Endothelial cell of umbilical vein (primary cell): ENCODE results near the gene TRIM58. TPM values are rescaled to one million over a fixed set of nuclear protein-coding genes. Genes with fewer than 3 reads are reported as not detected.

ENCODE experiments used
- BruUV-seq: library from RNA; stranded (reverse); fragments of 400-500 nt; replicated peaks from 2 replicates; lab custom pipeline; 2021; lab: Mats Ljungman, UMichigan
- CTCF ChIA-PET: fragments of 300-600, 350-600 bp; sonication (Branson Sonifier 250); formaldehyde crosslinking; loops from one replicate; lab custom pipeline; 2021; ENCODE audit warnings: antibody characterized with exemption, inconsistent platforms; lab: Charles Lee
- POLR2A ChIA-PET: fragments of 300-600, 350-600 bp; sonication (Branson Sonifier 250); formaldehyde crosslinking; loops from one replicate; lab custom pipeline; 2021; ENCODE audit warnings: antibody characterized with exemption, inconsistent platforms; lab: Charles Lee
- DNase-seq: peaks from one replicate; pipeline ENCODE4 v3.0.0-alpha.2; 2011; ENCODE audit warnings: low read depth, low spot score
- FAIRE-seq: peaks from 2 replicates; lab custom pipeline; 2011; peaks lifted over from hg19 to GRCh38; lab: Jason Lieb, UNC
- H2AFZ ChIP-seq: 2 replicates; pipeline ENCODE4 v1.6.0; 2012; ENCODE audit warnings: low read depth, low read length, control low read depth, inconsistent platforms
- H3K27ac ChIP-seq: 2 replicates; pipeline ENCODE4 v1.5.1; 2011; ENCODE audit warnings: low read depth, mild to moderate bottlenecking, control low read depth, low read length, moderate library complexity; ENCODE audit not compliant: insufficient read depth
- H3K27me3 ChIP-seq, 2 experiments: 2 replicates each; pipeline versions ENCODE4 v1.6.0 to v1.6.1; 2011; ENCODE audit warnings: low read length in 2 of 2, mixed read lengths in 1 of 2; ENCODE audit not compliant: control insufficient read depth in 2 of 2, insufficient read depth in 2 of 2
- H3K36me3 ChIP-seq, 2 experiments: 2 replicates in 1 of 2; 3 replicates in 1 of 2; pipeline ENCODE4 v1.5.1; 2011; ENCODE audit warnings: low read length in 2 of 2, mild to moderate bottlenecking in 1 of 2, moderate library complexity in 1 of 2; ENCODE audit not compliant: control insufficient read depth in 2 of 2, insufficient read depth in 2 of 2; ENCODE audit errors: extremely low read depth in 1 of 2
- H3K4me1 ChIP-seq: 3 replicates; pipeline ENCODE4 v1.5.1; 2011; ENCODE audit warnings: mild to moderate bottlenecking, low read length; ENCODE audit not compliant: control insufficient read depth, insufficient read depth; ENCODE audit errors: extremely low read depth
- H3K4me2 ChIP-seq: 2 replicates; pipeline ENCODE4 v1.6.1; 2011; ENCODE audit warnings: low read length, control low read depth, mixed read lengths; ENCODE audit not compliant: insufficient read depth
- H3K4me3 ChIP-seq, 3 experiments: fragments of 200-600 bp in 1 of 3; sonication (generic), shearing (Covaris generic) in 1 of 3; replicated peaks in 1 of 3; 2 replicates each; pipeline ENCODE4 v1.5.1; 2011 to 2016; ENCODE audit warnings: control low read depth in 3 of 3, low read length in 3 of 3, mild to moderate bottlenecking in 2 of 3, inconsistent platforms in 1 of 3, low read depth in 1 of 3, moderate library complexity in 1 of 3; ENCODE audit not compliant: insufficient read depth in 1 of 3
- H3K79me2 ChIP-seq: 2 replicates; pipeline ENCODE4 v1.6.0; 2012; ENCODE audit warnings: low read length, inconsistent platforms; ENCODE audit not compliant: control insufficient read depth, insufficient read depth
- H3K9ac ChIP-seq: replicated peaks from 2 replicates; pipeline ENCODE3; 2011; ENCODE audit warnings: low read length, control low read depth; ENCODE audit not compliant: insufficient read depth; ENCODE audit errors: extremely low read depth
- H3K9me1 ChIP-seq: replicated peaks from 3 replicates; pipeline ENCODE4 v1.6.0; 2011; ENCODE audit warnings: mild to moderate bottlenecking, low read length; ENCODE audit not compliant: control insufficient read depth, insufficient read depth; ENCODE audit errors: extremely low read depth
- H3K9me3 ChIP-seq: replicated peaks from 2 replicates; pipeline ENCODE4 v1.5.1; 2012; ENCODE audit warnings: low read length, inconsistent platforms; ENCODE audit not compliant: control insufficient read depth, insufficient read depth
- H4K20me1 ChIP-seq: replicated peaks from 2 replicates; pipeline ENCODE3; 2011; ENCODE audit warnings: mild to moderate bottlenecking, low read length; ENCODE audit not compliant: control insufficient read depth, insufficient read depth; ENCODE audit errors: extremely low read depth
- EZH2 ChIP-seq: IDR thresholded peaks from 2 replicates; pipeline ENCODE4 v1.6.1; 2012; ENCODE audit warnings: borderline replicate concordance, low read depth, mild to moderate bottlenecking, moderate library complexity, low read length, inconsistent platforms; ENCODE audit not compliant: severe bottlenecking
- FOS ChIP-seq: IDR thresholded peaks from 2 replicates; pipeline ENCODE4 v1.6.1; 2011; ENCODE audit warnings: mild to moderate bottlenecking, low read length, moderate library complexity, borderline replicate concordance; ENCODE audit not compliant: insufficient read depth
- GATA2 ChIP-seq: IDR thresholded peaks from 2 replicates; pipeline ENCODE4 v1.7.0; 2011; ENCODE audit warnings: low read depth, mild to moderate bottlenecking, moderate library complexity, mixed read lengths, low read length; ENCODE audit not compliant: insufficient read length, insufficient read depth
- JUN ChIP-seq: IDR thresholded peaks from 2 replicates; pipeline ENCODE4 v1.6.1; 2011; ENCODE audit warnings: borderline replicate concordance, low read depth; ENCODE audit not compliant: insufficient read length, insufficient read depth
- MYC ChIP-seq: IDR thresholded peaks from one replicate; pipeline ENCODE4 v1.6.1; 2011; ENCODE audit warnings: mild to moderate bottlenecking, low read depth, low read length
- POLR2A ChIP-seq: IDR thresholded peaks from 2 replicates; pipeline ENCODE4 v1.6.1; 2012; ENCODE audit warnings: low read depth, mild to moderate bottlenecking, control low read depth, low read length
- POLR2AphosphoS5 ChIP-seq: IDR thresholded peaks from 2 replicates; pipeline ENCODE4 v1.6.1; 2012; ENCODE audit warnings: low read depth, mild to moderate bottlenecking, control low read depth, low read length, moderate library complexity; ENCODE audit not compliant: insufficient read depth
- dilution Hi-C: fragments of 300-500 bp; cut with MboI; formaldehyde crosslinking; loops from one replicate; pipeline ENCODE4 v1.15.0; 2019; ENCODE audit warnings: low sequenced_read_pairs; ENCODE audit not compliant: extremely low pct_ligation_motif_present
- intact Hi-C: fragments of 100-400 bp; cut with micrococcal nuclease; formaldehyde crosslinking; loops from one replicate; pipeline ENCODE4 v1.10.0; 2022
- polyA plus RNA-seq, 4 experiments: library from polyadenylated mRNA; depleted of rRNA in 3 of 4; stranded (reverse) in 3 of 4; unstranded in 1 of 4; fragments of >200 nt; gene quantifications; 2 replicates each; pipeline versions ENCODE4 v1.2.1 to v1.2.3, GENCODE V29; 2011 to 2012; ENCODE audit warnings: missing spikeins in 1 of 4
- total RNA-seq: library from RNA; stranded (reverse); gene quantifications from 2 replicates; pipeline ENCODE4 v1.2.3, GENCODE V29; 2021
- TF ChIP-seq, protein P1 (sequence below): IDR thresholded peaks from 2 replicates; pipeline ENCODE4 v1.6.1; 2011; ENCODE audit not compliant: insufficient read depth, insufficient read length
- TF ChIP-seq, protein P2 (sequence below), 2 donors: IDR thresholded peaks; 1 replicate in 1 of 2; 2 replicates in 1 of 2; pipeline ENCODE4 v1.5.1; 2011; ENCODE audit warnings: low read length in 2 of 2, mild to moderate bottlenecking in 2 of 2, moderate library complexity in 2 of 2, control low read depth in 1 of 2, inconsistent platforms in 1 of 2, low read depth in 1 of 2; ENCODE audit not compliant: insufficient read depth in 1 of 2; ENCODE audit errors: extremely low read depth in 1 of 2

The TRIM58 gene
- total and polyA plus RNA-seq, 2 donors (not counting 3 experiments of a cell fraction or from before 2014, with no cell fraction given): not detected

DNA sequence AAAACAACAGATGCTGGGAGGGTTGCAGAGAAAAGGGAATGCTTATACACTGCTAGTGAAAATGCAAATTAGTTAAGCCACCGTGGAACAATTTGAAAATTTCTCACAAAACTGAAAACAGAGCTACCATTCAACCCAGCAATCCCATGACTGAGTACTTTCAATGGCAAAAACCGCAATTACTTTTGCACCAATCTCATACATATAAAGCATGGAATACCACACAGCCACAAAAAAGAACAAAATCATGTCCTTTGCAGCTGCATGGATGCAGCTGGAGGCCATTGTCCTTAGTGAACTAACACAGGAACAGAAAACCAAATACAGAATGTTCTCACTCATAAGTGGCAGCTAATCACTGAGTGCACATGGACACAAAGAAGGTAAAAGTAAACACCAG lies 56.8 kb downstream of the TRIM58 start:
- peaks cover 7% of the 10 kb centered on the region for H3K9me3 ChIP-seq
- POLR2A ChIA-PET: no interaction called here
- H3K9me1 ChIP-seq: no peaks in the 10 kb centered on the region
- H3K36me3 ChIP-seq: no peaks in the 10 kb centered on the region
- no peak for DNase-seq
- TF ChIP-seq POLR2A (no peak), EZH2 (no peak), POLR2AphosphoS5 (no peak), FOS (no peak), MYC (no peak), GATA2 (no peak), JUN (no peak)
- TF ChIP-seq, protein P1, sequence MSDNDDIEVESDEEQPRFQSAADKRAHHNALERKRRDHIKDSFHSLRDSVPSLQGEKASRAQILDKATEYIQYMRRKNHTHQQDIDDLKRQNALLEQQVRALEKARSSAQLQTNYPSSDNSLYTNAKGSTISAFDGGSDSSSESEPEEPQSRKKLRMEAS: no peak
- TF ChIP-seq, protein P2, sequence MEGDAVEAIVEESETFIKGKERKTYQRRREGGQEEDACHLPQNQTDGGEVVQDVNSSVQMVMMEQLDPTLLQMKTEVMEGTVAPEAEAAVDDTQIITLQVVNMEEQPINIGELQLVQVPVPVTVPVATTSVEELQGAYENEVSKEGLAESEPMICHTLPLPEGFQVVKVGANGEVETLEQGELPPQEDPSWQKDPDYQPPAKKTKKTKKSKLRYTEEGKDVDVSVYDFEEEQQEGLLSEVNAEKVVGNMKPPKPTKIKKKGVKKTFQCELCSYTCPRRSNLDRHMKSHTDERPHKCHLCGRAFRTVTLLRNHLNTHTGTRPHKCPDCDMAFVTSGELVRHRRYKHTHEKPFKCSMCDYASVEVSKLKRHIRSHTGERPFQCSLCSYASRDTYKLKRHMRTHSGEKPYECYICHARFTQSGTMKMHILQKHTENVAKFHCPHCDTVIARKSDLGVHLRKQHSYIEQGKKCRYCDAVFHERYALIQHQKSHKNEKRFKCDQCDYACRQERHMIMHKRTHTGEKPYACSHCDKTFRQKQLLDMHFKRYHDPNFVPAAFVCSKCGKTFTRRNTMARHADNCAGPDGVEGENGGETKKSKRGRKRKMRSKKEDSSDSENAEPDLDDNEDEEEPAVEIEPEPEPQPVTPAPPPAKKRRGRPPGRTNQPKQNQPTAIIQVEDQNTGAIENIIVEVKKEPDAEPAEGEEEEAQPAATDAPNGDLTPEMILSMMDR (IDR thresholded peaks at IDR 0.05; ENCODE audit: extremely low read depth in 1 of 2, insufficient read depth in 1 of 2, low read depth in 1 of 2, low read length in 2 of 2): no peak
- no peaks in the 10 kb centered on the region for H3K79me2 ChIP-seq
- BruUV-seq: no TSS peak
- no peaks in the 10 kb centered on the region for H3K27me3 ChIP-seq
- intact Hi-C loops: no loop called here
- no peak for FAIRE-seq
- no peak overlapping the region for H3K9ac ChIP-seq
- no peaks in the 10 kb centered on the region for H4K20me1 ChIP-seq
- no peak overlapping the region for H2AFZ ChIP-seq
- H3K27ac ChIP-seq: no peak overlapping the region
- no peaks in the 10 kb centered on the region for H3K4me1 ChIP-seq
- no peak overlapping the region for H3K4me2 ChIP-seq
- no peak overlapping the region for H3K4me3 ChIP-seq
- dilution Hi-C loops: no loop called here
- CTCF ChIA-PET: no interaction called here
